Measurements from ENCODE around the gene ZNF785.
A peak's percentile ranks its signal among the peaks of the same experiment; 100 is the strongest.
"Not testable (repeated sequence)": the region's sequence is repeated elsewhere in the genome, so short reads cannot be mapped to it uniquely, and the experiment has no call there.

ZNF785 gene

DNA sequence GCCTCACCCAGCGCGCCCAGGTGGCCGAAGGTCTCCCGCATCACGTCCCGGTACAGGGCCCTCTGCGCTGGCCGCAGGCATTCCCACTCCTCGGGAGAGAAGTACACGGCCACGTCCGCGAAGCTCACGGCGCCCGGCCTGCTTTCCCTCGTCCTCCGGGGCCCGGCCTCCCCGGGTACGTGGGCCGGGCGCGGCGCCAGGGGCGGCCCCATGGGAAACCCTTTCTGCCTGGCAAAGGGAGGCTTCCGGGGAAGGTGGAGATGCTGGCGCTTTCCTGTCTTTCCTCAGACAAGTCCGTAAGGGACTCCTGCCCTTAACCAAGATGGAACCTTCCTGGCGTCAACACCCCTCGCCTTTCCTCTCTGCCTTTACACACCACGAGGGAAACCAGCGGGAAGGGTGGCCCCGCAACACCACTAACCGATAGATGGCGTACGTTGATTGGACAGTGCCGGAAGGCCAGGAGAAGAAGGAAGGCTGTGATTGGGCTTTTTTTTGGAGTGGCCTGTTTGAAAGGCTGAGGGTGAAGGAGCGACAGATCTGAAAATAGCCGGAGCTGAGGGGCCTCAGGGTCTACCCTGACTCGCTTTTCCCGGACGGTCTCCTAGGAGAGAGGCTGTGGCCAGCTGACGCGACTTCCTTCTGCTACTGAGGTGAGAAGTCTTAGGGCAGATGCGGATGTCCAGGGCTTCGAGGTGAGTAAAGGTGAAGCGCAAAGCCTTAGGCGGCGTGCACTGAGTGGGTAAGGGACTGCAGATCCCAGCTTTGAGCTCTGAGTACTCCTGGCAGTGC lies at the start of gene ZNF785:
ZNF785 (minus strand) TSS at position 298 of the 792 bp plus-strand sequence; CDS start at position 212, 86 bp downstream.
- peak; percentile 99 for DNase-seq

DNA sequence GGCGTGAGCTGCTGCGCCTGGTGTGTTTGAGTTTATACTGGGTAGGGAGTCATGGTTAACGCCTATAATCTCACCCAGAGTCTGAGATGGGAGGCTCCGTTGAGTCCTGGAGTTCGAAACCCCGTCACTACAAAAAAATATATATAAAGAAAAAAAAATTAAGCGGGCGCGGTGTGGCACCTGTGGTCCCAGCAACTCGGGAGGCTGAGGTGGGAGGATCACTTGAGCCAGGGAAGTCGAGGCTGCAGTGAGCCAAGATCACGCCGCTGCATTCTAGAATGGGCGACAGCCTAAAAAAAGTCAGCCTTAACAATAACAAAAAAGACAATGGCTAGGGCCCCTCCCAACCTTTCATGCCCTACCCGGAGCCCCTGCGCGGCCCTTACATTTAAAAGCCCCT lies 48.0 kb upstream of the ZNF785 start:
- no peak for DNase-seq

GRCh38 chr16:30632454-30632853 lies 47.0 kb upstream of the ZNF785 start:
- DNase-seq: not testable (repeated sequence)

GRCh38 chr16:30628628-30629540 lies 43.4 kb upstream of the ZNF785 start:
- peak; percentile 91 for DNase-seq

DNA sequence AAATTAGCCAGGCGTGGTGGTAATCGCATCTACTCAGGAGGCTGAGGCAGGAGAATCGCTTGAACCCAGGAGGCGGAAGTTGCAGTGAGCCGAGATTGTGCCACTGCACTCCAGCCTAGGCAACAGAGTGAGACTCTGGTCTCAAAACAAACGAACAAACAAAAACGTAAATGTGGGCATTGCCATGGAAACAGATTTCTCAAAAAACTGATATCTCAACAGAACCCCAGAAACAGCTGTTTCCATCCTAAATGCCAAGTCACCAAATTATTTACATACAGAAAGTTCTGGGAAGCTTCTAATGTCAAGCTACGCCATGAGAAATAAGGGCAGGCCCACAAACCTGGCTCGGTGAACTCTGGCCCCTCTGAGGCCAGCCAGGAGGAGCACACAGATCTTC lies 40.7 kb upstream of the ZNF785 start:
- no peak for DNase-seq

DNA sequence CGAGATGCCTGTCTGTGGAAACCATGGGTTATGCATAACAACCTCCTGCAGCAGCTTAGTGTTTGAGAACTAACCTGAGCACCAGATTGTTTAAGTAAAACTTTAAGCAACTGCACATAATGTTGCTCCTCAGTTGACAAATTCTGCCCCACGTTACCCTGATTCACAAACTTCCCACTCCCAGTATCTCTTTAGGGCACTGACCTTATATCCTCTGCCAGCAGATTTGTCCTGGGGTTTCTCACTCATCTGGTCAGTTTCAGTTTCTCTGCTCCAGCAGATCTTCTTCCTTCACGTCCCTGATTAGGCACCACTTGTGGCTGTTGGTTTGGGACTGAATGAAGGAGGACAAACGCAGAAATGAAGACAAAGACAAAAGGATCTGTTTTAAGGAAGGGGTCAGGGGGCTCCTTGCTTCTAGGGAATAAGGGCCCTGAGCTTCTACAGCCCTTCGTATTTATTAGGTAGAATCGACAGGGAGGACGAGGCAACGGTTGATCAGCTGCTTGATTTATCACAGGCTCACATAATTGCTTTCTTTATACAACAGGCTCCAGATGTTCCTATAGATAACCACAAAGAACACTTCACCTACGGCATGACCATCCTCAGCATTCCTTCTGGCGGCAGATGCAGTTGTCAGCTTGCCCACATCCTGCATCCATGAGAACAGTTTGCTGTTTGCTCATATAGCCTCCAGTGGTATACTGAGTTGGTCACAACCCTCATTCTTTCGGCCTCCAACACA lies 38.2 kb upstream of the ZNF785 start:
- peak; percentile 12 for DNase-seq

GRCh38 chr16:30622455-30623032 lies 37.0 kb upstream of the ZNF785 start:
- no peak for DNase-seq

- DNase-seq: no peak
Measured at GRCh38 chr16:30621765-30622164, 36.3 kb upstream of the ZNF785 start.

DNA sequence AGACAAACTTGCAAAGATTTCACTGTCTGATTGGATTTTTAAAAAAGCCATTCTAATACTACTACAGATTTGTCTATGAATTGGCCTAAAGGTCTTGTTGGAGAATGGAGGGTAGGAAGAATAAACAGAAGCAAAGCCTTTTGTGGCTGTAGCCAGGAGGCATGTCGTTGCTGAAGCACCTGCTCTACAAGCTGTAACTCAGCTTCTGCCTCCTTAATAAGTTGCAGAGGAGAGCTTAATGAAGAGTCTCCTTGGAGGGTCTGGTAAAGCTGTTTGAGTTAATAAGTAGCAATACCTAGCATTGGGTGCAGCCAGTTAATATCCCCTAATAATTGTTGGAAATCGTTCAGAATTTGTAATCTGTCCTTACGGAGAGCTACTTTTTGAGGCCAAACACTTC lies 34.7 kb upstream of the ZNF785 start:
- no peak for DNase-seq

- DNase-seq: no peak
Measured at GRCh38 chr16:30619638-30620037, 34.1 kb upstream of the ZNF785 start.

- DNase-seq: no peak
Measured at GRCh38 chr16:30619202-30619601, 33.7 kb upstream of the ZNF785 start.

GRCh38 chr16:30615358-30616091 lies 30.0 kb upstream of the ZNF785 start:
- DNase-seq: peak; percentile 49

DNA sequence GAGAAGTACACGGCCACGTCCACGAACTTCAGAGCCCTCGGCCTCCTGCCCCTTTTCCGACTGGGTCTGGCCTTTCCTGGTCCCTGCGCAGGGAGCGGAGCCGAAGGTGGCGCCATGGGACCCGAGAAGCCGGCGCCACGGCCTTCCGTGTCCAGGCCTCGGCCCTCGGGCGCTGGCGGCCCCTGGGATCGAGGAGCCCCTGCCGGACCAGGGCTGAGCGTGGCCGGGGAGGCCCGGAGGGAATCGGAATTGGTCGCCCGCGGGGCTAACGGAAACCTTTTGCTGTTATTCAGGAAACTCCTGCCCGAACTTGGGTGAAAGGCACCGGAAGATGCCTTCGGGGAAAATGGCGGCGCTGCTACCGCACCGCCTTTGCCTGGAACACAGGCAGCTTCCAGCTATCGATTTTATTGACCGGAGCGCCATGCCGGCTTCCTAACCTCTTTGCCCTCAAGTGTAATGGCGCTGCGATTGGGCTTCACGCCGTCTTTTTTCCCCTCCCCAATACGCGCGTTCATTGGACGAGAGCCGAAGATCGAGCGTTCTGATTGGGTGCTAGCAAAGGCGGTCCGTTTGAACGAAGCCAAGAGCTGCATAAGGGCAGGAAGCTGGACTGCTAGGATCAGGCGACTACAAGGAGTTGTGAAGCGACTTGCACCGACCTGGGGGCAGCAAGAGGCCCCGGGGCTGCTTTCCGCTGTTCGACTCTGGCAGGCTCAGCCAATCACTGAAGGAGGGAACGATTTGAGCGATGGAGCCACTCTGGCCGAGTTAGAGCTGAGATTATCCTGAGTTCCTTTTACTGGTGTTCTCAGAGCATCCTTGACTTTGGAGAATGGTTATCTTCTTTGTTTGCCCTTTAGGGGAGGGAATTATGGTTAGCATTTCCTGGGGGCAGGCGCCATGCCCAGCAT lies 24.7 kb upstream of the ZNF785 start, which contains the start of gene ZNF689:
ZNF689 (minus strand) TSS at position 464 of the 914 bp plus-strand sequence; CDS start at position 116, 348 bp downstream.
- peak; percentile 99 for DNase-seq

DNA sequence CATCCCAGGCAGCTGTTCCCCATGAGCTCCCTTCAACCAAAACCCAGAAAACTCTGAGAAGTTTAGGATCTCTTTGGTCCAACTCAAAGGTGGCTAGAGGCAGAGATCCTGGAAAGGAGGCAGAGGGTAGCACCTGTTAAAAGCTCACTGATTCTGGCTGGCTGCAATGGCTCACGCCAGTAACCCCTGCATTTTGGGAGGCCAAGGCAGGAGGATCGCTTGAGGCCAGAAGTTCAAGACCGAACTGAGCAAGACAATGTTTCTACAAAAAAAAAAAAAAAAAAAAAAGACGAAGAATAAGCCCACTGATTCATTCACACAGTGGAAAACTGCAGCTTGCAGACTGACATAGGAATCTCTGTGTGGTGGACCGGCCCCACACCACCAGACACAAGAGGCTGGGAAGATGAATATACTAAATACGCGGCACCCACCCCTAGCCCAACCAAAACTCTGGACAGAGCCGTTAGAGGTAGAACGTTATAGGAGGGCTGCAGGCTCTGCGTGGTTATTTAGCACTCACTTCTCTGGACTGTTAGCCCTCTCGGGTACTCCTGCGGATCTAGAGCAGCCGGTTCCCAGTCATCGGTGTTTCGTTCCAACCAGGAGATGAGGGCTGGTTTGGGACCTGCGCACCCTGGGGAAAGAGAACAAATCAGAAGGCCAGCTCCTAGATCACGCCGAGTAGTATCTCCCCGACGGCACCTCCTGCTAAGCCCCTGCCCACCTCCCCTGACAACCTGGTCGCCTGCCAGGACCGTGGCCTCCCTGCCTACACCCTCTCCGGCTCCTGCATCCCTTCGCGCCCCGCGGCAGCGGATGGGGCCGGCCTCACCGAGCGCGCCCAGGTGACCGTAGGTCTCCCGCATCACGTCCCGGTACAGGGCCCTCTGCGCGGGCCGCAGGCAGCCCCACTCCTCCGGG lies 23.8 kb upstream of the ZNF785 start:
- peak; percentile 45 for DNase-seq

DNA sequence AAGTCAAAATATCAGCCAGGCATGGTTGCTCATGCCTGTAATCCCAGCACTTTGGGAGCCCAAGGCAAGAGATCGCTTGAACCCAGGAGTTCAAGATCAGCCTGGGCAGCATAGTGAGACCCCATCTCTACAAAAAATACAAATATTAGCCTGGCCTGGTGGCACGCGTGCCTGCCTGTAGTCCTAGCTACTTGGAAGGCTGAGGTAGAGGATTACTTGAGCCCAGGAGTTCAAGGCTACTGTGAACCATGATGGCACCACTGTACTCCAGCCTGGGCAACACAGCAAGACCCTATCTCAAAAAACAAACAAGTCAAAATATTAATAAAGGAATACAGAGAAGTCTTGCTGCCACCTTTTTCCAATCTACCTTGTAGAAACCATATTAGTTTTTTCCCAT lies 20.5 kb upstream of the ZNF785 start:
- no peak for DNase-seq

GRCh38 chr16:30605158-30605557 lies 19.7 kb upstream of the ZNF785 start:
- DNase-seq: no peak

DNA sequence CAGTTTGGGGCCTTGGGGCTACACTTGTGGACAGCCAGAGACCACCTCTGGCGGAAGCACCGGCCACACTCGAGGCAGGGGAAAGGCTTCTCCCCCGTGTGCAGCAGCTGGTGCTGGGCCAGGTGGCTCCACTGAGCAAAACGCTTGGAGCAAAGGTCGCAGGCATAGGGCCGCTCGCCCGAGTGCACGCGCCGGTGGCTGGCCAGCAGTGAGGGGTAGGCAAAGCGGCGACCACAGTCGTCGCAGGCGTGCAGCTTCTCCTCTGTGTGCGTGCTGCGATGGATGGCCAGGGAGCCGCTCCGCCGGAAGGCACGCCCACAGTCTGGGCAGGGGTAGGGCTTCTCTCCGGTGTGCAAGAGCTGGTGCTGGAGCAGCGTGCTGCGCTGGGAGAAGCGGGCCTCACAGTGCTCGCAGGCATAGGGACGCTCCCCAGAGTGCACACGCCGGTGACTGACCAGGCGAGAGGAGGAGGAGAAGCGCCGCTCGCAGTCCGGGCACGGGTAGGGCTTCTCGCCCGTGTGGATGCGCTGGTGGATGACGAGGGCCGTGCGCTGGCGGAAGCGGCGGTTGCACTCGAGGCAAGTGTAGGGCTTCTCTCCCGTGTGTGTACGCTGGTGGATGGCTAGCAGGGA lies 18.9 kb upstream of the ZNF785 start:
- no peak for DNase-seq

GRCh38 chr16:30603945-30604315 lies 18.4 kb upstream of the ZNF785 start:
- no peak for DNase-seq

GRCh38 chr16:30602616-30603277 lies 17.2 kb upstream of the ZNF785 start:
- DNase-seq: no peak
